ENCODE data around the gene CD8B. TPM values are rescaled to one million over a fixed set of nuclear protein-coding genes. Genes with fewer than 3 reads are reported as not detected.

The CD8B gene
- total and polyA plus RNA-seq, 2 of the 8 experiments (the other 6 are each of a cell fraction or from before 2014, with no cell fraction given), result 0.35 to 0.63 TPM

DNA sequence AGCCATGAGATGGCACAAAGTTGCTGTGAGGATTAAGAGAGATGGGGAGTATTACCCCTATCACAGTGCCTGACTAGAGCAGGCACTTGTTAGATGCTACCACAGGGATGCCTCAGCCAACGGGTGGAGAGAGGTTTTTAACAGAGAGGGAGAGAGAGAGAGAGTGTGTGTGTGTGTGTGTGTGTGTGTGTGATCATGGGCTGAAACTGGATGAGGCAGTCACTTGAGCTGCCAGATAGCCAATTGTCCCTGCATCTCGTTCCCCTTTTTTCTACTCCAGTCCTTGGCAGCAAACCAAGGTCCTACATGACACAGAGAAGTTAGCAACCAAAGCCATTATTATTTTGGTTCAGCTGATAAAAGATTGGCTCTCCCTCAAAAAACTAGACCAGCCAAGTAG, 74.0 kb downstream of the CD8B start (continued):
- no peak for TF ChIP-seq BCL11A (IDR thresholded peaks at IDR 0.05; ENCODE audit: low read depth in 2 of 2, low read length in 2 of 2)
- no peak for TF ChIP-seq ZNF274 (IDR thresholded peaks at IDR 0.05; ENCODE audit: borderline replicate concordance, extremely low read depth, low read length)

Measured in H1 (cell line).